ENCODE data around the gene ARHGAP24.

The ARHGAP24 gene

GRCh38 chr4:85697854-85698253 lies 222.9 kb downstream of the ARHGAP24 start:
- no peak for DNase-seq (ENCODE audit: low read depth in 2 of 2)

GRCh38 chr4:85700362-85700761 lies 225.4 kb downstream of the ARHGAP24 start:
- no peak for DNase-seq (ENCODE audit: low read depth in 2 of 2)

DNA sequence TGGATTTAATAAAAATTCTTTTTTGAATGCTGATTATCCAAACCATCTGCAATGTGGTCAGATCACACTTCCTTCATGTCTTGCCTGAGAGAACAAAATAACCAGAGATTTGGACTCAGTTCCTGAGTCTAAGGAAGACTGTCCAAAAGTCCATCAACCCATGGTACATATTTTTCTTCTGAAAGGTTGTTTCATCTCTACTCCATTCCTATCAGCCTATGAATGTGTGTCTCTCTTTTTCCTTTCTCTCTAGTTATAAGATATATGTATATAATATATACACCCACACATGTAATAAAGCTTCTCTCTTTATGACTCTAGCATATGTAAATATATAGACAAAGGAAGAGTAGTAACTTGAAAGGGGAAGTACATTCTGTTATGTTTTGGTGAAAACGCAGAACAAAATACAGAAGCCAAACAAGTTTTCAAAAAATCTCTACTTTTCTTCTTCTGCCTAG lies 226.9 kb downstream of the ARHGAP24 start:
- DNase-seq (ENCODE audit: low read depth in 2 of 2) = peak in 1 of 2 experiments; percentile 42

- DNase-seq (ENCODE audit: low read depth in 2 of 2) = no peak
These were observed 228.1 kb downstream of the ARHGAP24 start for GRCh38 chr4:85703096-85703495.

DNA sequence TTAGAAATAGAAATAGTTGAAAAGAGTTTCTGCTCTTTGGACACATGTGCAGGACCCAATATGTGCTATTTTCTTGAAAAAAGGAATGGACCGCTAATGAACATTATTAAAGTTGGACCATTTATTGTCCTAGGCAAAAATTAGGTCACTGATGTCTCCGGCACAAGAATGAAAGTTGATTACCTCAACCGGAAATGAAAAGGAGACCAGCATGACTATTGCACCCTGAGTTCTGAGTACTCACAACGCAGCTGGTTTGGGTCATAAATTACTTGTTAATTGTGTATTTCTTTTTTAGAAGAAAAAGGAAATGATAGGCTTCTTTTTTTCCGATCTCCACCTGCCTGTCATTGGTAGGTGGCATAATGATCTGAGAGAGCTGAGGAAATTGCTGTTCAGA lies 232.7 kb downstream of the ARHGAP24 start:
- no peak for DNase-seq (ENCODE audit: low read depth in 2 of 2)

DNA sequence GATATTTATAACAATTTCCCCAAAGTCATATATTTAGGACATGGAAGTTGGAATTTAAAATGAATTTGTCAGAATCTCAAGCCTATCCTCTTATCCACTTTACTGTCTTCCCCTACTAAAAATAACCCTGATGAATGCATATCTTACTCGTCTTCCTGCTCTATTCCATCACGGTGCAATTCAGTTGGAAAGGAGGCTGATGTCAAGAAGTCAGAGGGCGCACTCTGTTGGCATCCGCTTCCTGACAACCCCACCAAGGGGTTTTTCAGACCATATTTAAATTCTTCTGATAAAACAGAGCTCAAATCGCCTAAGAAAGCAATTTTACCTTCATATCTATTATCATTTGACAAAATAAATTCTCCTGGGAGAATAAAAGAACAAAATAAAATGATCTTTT lies 233.5 kb downstream of the ARHGAP24 start:
- no peak for DNase-seq (ENCODE audit: low read depth in 2 of 2)

DNA sequence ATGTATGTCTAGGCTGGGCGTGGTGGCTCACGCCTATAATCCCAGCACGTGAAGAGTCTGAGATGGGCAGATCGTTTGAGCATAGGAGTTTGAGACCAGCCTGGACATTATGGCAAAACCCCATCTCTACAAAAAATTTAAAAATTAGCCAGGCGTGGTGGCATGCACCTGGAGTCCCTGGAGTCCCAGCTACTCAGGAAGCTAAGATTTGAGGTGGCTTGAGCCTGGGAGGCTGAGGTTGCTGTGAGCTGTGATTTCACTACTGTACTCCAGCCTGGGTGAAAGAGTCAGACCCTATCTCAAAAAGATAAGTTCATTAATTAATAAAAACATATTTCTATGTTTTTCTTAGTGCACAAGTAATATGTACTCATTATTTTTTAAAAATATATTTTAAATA lies 238.1 kb downstream of the ARHGAP24 start:
- DNase-seq (ENCODE audit: low read depth in 2 of 2) = no peak

- DNase-seq (ENCODE audit: low read depth in 2 of 2) = no peak
These were observed 241.2 kb downstream of the ARHGAP24 start for GRCh38 chr4:85715991-85716737.

DNA sequence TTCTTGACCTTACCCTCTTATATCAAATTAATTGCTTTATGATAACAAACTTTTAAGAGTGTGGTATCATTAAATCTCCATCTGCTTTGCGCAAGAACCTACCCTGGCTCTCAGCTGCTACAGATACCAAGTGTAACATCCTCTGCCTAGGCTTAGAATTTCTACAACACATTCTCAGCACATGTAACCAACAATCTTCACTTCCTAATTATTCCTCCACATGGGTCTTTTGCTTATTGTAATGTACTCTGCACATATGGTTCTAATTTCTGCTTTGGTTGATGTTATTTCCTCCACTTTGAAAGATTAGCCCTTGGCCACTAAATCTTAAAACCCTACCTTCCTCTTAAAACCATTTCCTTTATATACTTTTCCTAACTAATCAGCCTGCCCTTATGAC lies 242.4 kb downstream of the ARHGAP24 start:
- peak; percentile 74 to 76 for DNase-seq (ENCODE audit: low read depth in 2 of 2)

GRCh38 chr4:85717847-85718246 lies 242.9 kb downstream of the ARHGAP24 start:
- no peak for DNase-seq (ENCODE audit: low read depth in 2 of 2)

- DNase-seq (ENCODE audit: low read depth in 2 of 2) = no peak
These were observed 245.8 kb downstream of the ARHGAP24 start for GRCh38 chr4:85720735-85721134.

- no peak for DNase-seq (ENCODE audit: low read depth in 2 of 2)
These were observed 247.5 kb downstream of the ARHGAP24 start for GRCh38 chr4:85722401-85722800.

DNA sequence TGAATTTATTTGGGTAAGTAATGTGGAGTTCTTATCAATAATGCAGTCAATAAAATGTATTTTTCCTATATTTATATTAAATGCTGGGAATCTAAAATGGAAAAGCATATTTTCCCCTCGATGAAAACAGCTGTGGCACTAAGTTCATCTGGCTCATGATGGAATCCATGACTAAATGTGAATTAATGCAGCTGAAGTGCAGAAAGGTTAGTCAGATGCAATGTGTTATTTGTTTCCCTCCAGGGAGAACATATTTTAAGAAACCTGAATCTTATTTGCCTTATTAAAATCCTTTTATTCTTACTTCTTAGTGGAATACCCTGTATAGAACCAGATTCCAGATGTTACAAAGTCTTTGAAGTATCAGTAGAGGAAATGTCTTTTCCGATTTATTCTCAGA lies 247.9 kb downstream of the ARHGAP24 start:
- DNase-seq (ENCODE audit: low read depth in 2 of 2) = peak; percentile 60 to 63

DNA sequence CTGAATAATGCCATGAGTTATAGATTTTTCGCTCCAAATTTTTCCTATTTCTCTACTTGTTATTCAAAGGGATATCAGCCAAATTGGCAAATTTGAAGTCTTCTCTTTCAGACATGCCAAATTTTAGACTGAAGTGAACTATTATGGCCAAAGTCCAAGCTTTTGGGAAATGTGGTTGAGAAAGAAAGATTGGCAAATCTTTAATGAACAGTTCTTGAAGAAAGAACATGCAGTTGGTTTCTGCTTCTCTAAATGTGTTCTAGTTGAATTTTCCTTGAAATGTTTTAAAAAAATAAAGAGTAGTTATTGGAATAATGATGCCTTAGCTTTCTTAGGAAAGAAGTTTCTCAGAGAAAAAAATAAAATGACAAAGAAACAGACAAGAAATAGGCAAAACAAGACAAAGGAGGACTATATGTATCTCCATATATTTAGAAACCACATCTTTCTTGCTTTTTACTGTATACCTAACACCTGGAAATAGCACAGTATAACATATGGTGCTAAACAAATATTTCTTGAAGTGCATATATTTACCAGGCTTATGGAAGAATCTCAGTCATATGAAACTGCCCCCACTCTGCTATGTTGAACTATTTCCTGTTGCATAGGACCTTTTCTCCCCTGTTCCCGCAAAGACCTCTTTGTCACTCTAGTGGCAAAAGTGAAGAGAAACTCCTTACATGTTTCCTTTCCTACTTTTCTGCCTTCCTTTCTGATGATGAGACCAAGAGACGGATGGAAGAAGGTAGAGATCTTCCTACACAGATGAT lies 250.0 kb downstream of the ARHGAP24 start:
- DNase-seq (ENCODE audit: low read depth in 2 of 2) = no peak

DNA sequence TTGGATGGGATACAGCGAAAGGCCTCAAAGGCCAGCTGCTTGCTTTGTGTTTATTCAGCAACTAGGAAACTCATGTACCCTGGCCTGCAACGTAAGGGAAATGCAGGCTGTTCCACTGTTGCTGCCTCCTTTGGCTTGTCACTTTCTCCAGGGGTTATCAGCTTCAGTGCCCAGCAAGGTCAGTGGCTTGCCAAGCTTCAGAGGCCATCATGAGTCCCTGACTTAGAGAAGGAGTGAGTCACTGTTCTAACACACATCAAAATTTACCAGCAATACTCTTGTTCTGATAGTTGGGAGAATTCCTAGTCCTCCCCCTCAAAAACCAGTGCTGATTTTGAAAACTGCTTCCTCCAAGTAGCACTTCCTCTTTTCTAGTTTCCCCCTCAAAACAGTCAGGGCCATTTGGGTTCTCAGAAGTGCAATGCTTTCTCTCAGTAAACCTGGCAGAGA lies 250.8 kb downstream of the ARHGAP24 start:
- DNase-seq (ENCODE audit: low read depth in 2 of 2) = no peak

GRCh38 chr4:85726555-85726954 lies 251.6 kb downstream of the ARHGAP24 start:
- no peak for DNase-seq (ENCODE audit: low read depth in 2 of 2)

GRCh38 chr4:85728464-85728863 lies 253.5 kb downstream of the ARHGAP24 start:
- no peak for DNase-seq (ENCODE audit: low read depth in 2 of 2)

DNA sequence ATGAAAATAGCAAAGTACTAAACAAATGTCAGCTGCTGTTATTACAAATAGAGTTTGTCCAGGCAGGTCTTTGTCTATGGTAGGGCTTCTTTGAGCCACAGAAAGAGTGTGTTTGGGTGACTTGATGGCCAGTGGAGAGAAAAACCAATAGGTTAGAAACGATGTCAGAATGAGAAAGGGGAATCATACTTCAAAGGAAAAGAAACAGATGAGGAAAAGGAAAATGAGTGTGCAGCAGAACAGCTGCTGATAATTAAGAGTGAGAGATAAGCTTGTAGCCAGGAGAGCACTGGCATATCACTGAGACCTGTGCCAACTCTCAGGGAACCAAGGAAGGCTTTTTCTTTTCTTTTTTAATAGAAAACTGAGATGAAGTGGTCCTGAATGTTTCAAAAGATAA lies 257.2 kb downstream of the ARHGAP24 start:
- no peak for DNase-seq (ENCODE audit: low read depth in 2 of 2)

DNA sequence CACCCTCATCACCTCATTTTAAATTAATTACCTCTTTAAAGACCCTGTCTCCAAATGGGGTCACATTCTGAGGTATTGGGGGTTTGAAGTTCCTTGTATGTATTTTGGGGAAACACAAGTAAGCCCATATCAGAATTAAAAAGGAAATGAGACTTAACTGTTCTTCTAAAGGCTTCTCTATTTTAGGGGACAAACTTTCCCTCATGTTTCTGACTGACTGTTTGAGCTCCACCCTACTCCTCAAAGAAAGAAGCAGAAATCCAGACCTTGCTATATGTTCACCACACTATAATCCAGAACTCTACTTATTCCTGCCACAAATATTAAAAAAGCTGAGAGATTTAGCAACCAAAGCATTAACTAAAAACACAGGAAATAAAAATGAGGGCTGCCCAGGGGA lies 258.8 kb downstream of the ARHGAP24 start:
- no peak for DNase-seq (ENCODE audit: low read depth in 2 of 2)

DNA sequence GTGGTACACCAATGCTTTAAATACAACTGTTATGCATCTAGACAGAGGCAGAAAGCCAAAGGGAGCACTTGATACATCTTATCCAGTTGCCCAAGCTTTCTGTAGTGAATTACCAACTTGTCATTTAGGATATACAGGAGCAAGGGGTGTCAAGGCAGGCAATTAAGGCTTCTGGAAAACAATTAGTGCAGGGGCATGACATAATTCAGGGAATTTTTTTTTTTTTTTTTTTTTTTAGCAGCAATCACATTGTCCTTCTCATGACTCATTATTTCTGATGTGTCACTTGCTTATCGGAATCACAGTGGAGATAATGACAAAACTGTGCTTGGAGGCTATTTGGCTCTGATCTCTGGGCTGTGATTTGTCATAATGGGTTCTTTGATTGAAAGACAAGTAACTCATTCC lies 259.5 kb downstream of the ARHGAP24 start:
- no peak for DNase-seq (ENCODE audit: low read depth in 2 of 2)

DNA sequence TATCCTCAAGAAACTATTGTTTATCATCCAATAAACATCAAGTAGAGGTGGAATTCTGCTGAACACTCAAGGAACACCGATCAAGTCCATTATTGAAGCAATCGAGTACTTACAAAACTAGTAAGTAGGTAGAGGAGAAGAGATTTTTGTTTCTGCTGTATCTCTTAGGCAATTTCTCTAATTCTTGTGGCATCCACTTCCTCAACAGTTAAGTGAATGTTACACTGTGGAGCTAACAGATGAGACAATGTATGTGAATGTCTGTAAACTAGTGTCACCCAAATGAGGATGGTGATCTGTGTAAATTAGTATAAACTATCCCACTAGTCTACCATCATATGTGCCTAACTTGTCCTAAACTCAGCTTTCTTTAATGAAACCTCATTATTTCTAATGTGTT lies 261.6 kb downstream of the ARHGAP24 start:
- no peak for DNase-seq (ENCODE audit: low read depth in 2 of 2)

DNA sequence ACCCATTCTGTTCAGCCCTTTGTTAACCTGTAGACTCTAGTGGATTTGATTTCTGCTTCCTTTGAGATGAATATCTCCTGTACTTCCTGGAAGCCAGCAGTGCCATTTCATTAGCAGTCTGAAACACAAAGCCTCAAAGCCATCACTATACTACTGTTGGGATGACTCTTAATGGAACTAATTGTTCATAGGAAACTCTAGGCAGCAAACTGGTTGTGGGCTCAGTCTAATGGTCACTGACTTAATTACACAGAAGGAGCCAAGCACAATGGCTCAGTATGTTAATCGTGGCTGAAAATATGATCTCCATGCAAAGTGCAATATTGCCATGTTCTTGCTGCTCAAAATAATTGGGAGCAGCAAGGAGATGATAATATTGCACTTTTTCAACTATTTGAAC lies 262.3 kb downstream of the ARHGAP24 start:
- no peak for DNase-seq (ENCODE audit: low read depth in 2 of 2)

- no peak for DNase-seq (ENCODE audit: low read depth in 2 of 2)
These were observed 263.8 kb downstream of the ARHGAP24 start for GRCh38 chr4:85738721-85739120.
